ENCODE results near the gene FOXRED2. TPM values are rescaled to one million over a fixed set of nuclear protein-coding genes. Genes with fewer than 3 reads are reported as not detected.

FOXRED2 gene
- total and polyA plus RNA-seq, 2 of the 4 experiments (the other 2 are of a cell fraction) = 1.6 to 4.0 TPM

- TF ChIP-seq ELK1 (IDR thresholded peaks at IDR 0.05; ENCODE audit: borderline replicate concordance, low read depth, low read length) (no peak), FOS (IDR thresholded peaks at IDR 0.05; ENCODE audit: low read depth, low read length) (no peak), CHD1 (IDR thresholded peaks at IDR 0.05; ENCODE audit: low read depth, low read length) (peak; percentile 71; the same call in 1 of the 2 replicates)
Observed at GRCh38 chr22:36481393-36482168, 25.3 kb downstream of the FOXRED2 start, which contains the start of gene TXN2 (continued).
